ENCODE results near the gene LNX1.

Gene LNX1

DNA sequence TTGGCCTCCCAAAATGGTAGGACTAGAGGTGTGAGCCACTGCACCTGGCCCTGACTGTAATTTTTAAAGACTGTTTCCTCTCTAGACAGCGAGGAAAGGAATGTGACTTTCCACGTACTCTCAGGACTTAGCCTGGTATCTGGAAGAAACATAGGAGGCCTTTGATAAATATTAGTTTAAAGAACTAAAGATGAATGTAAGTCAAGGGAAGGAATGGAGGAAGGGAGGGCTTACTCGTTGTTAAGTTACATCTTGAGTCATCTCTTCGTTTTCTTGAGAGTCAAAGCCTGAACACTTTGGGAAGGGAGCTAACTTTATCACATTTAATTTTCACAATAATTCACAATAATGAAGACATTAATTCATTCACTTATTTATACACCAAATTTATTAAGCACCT is 7.2 kb upstream of the LNX1 start:
- no peak for FAIRE-seq

DNA sequence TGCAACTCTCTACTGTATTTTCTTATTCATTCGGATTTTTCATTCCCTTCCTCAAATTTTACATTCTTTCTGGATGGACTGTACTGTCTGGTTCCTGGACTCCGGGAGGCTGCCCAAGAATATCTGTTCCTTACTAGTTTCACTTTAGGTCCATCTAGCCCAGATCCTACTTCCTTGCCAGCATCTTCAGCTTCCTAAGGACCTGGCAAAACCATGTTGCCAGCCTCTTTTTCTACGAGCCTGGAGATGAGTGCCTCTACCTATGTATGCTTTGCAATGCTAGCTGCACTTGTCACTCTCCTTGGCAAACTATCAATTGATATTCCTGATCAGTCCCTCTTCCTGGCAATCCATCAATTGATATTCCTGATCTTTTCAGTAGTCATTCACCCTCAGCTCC is 5.6 kb upstream of the LNX1 start:
- no peak for FAIRE-seq

DNA sequence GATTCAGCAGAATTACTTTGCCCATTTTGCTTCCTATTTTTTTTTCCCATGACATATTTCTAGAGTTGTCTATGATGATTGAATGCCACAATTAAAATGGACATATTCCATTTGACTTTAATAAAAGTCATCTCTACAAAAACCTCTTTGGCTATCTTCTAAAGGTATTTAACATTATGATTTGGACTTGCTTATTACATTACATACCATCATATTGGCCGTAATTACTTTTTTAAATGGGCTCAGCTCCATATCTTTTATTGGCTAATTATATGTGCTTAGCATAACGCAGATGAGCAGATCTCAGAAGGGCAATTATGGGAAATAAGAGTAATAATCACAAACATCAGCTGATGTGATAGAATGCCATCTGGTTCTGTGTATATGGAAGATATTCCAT is 4.5 kb upstream of the LNX1 start:
- no peak for FAIRE-seq

DNA sequence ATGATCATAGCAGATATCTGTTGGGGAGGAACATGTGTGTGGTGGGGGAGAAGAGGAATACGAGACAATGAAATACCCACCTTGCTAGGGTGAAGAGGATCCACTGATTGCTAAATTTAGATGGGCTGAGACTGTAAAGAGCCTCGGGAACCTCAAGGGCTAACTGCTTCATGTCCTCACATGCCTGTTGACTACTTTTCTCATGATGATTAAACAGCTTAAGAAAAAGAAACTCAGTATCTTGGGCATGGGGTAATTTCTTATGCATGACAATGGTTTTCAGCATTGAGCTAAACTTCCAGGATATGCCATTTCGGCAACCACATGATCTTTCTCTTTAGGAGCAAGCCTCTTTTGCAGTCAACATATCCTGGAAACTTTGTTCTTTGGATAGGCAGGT is 3.9 kb upstream of the LNX1 start:
- no peak for FAIRE-seq

DNA sequence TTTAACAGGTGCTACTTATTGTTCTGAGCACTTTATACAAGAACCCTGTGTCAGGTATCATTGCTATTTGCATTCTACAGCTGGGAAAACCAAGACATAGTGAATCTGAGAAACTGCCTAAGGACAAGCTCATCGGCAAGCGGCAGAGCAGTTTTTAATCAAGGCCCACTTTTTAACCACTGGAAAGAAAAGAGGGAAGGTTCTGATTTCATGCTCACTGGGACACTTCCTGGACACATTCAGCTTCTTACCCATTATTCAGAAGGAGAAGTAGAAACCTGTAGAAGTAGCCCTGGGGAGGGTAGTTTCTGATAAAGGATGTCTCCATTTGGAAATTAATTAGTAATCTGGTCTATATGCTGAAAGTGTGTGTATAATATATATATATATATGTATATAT is 2.5 kb upstream of the LNX1 start:
- no peak for FAIRE-seq

DNA sequence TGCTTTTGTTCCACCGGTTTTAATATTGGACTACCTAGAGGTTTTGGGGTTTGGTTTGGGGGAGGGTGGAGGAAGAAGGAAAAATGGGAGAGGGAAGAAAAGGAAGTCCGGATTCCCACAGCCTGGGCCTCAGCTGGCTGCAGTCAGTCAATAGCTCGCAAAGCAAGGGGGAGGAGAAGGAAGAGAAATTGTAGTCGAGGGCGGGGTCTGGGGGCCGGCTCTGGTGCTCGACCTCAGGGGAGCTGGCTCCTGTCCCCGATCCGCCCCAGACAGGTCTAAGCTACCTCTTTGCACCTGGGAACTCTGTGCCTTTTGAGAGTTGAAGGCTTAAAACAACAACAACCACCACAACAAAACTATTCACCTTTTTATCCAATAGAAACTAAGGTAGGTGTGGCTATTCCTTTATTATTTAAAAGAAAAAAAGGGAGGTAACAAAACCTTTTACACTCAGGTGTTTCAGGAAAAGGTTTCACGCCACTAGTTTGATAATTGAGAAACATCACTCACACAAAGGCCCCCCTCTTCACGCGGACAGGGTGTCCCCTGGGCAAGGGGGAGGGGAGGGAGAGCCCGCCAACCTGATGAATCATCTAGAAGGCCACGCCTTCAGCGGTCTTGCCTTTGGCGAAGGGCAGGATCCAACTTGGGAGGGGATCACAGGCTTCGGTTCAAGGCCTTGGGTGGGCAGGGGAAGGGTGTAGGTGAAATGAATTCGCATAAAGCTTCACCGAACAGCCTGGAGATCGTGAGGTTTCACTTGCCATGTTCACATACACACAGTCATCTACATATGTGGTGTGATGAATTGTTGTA is 1.6 kb upstream of the LNX1 start:
- FAIRE-seq: no peak

DNA sequence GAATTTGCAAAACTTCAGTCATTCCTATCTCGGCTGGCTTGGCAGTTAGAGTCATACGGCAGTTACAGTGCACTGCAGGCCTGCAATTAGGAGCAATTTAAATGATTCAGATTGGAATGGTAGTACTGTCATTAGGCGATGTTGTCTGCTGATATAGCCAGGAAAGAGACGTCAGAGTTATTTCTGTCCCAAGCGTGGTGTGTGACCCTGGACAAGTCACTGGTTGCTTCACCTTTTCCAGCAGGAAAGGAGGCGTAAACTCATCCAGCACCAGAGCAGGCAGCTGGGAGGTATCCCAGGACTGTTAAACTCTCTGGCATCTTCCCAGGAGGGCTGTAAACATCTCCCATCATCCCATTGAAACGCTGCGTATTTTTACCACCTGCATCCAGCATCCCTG is 836 bp upstream of the LNX1 start:
- no peak for FAIRE-seq

DNA sequence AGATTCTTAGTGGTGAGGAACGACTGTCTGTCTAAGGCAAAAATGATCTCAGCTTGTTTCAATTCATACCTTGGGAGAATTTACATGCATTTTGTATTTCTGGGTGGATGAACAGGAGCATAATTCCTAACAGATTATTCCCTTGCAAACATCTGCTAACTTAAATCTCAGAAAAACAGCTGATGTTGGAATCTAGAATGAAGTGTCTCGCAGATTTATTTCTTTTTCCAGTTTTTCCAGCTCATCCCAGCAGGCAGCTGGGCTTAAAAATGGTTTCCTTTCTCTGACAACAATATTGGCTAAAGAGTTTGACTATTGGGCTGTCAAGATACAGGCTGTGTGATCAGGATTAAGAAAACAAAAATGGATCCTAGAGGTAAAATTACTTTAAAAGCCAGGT is 1.1 kb downstream of the LNX1 start:
- no peak for FAIRE-seq

DNA sequence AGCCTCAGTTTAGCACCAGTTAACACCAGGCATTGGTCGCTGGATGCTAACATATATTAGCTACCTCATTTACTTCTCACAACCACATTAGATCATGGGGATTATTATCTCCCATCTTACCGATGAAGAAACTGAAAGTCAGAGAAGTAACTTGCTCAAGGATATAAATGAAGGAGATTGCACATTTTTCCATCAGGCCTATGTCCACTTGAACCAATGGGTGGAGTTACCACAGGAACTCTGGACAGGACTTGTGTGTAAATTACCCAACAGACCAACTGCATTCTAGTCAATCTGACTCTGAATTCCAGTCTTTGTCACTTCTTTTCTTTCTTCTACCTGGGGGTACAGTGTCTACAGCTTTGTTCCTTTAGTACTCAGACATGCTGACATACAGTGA is 1.8 kb downstream of the LNX1 start:
- FAIRE-seq: no peak

DNA sequence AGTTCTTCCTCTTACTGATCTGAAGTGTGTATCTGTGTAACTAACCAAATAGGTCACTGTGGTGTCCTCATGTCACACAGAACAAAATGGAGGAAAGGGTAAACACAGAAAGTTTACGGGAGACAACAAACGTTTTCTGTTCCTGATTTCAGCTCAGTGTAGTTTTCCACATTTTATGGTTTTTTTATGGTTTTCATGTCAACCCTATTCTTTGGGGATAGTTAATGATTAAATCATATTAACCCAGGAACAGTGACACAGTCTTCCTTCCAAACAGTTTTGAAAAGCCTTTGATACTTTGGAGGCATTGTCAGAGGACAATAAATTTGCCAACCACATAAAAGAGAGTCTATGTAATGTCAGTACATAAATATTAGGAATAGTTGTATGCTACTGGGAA is 4.2 kb downstream of the LNX1 start:
- FAIRE-seq: no peak

DNA sequence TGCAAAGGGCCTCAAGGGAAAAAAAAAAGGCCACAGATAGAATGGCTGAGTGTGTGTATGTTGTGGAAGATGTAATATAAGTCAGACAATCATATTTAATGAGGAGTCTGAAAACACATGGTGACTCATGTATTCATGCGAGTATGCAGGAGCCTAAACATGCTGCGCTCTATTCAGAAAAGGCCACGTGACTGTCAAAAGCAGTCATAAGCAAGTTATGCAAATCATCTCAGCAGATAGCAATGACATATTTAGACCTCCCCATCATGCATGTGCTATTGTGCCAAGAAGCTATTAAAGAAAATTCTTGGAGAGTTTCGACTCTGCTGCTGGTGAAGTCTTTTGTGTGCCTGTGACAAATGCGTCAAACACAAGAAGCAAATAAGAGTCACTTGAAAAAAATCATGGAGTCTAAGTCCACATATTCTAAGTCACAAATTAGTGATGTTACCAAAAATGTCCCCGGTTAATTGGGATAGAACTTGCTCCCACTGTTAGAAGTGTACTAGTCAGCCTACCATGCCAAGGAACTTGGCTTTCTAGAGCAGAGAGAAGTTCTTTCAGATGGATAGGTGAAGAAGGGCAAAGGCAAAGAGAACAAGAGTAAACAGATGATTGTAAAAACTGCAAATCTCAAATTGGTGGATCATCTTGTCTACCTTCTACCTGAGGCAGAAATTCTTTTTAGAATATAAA is 5.0 kb downstream of the LNX1 start:
- no peak for FAIRE-seq

DNA sequence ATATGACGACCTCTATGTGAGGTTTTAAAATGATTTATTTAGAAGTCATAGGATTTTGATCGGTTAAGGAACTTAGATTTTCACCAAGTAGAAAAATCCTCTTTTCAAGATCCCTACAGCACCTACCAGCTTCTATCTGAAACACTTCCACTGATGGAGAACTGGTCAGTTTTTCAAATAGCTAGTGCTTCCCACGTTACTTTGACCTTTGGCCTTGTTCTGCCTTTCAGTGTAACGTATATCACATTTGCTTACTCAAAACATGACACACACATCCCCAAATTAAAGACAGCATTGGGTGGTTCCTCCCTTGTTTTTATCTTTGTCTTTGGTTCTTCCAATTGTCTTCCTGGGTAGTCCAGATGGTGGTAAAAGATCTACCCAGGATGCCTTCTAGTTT is 6.6 kb downstream of the LNX1 start:
- FAIRE-seq: no peak

DNA sequence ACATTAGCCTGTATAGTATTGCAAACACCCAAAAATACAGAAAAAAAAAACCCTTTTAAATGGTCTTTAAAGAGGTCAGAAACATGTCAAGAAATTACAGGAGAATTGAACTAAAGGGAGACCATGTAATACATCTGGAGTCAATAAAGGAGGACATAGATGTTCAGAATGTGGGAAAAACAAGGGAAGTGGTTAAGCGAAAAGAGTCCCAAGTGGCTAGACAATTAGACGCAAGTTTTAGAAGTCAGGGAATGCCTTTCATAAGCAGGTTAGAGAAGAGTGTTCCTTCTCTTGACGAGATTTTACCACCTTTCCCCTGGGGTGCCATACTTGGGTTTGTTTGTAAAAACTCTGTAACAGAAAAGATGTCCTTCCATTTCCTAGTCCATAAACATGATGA is 7.8 kb downstream of the LNX1 start:
- no peak for FAIRE-seq

DNA sequence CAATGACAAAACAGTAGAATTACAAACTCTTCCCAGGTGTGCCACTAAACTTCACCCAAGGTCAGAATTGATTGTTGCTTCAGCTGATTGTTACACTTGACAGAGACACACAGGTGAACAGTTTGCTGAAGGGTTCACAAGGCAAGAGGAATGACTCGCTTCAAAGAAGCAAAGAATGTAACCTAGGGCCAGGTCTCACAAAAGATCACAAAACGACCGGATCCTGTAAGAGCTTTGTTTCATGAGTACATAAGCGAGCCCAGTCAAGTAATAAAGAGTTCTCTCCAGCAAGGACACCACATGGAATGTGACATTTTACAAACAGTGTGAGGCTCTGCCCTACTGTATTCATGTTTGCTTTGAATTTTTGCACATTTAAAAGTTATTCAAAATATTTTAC is 9.1 kb downstream of the LNX1 start:
- no peak for FAIRE-seq

DNA sequence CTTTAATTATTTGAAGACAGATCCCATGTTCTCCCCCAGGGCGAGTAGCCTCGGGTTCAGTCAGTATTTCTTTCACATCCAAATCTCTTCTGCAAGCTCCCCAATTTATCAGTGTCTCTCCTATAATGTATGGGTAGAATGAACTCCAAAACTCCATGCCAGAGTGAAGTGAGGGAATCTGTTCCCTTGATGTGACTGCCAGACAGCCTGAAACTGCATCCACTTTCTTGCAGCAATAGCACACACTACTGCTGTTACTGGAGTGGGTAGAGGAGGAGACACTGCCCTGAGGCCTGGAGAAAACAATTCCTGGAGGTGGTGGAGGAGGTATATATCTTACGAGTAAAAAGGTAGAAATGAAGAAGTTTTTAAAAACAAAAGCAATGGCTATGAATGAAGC is 11.0 kb downstream of the LNX1 start:
- FAIRE-seq: no peak

DNA sequence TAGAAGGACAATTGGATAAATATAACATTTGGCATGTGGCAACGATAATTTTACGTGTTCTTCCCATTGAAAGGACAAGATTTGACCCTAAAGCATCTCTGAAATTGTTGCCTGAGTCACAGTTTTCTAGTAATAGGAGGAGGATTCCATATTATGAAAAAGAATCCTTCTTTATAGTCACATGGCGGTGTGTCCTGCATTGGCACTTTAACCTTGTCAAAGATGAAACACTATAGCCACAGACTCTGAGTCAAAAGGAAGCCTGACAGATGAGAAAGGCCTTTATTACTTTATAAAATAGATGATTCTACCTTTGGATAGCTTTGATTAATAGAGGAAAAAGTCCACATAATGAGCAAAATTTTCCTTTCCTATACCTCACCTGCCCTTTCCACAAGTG is 11.5 kb downstream of the LNX1 start:
- no peak for FAIRE-seq

DNA sequence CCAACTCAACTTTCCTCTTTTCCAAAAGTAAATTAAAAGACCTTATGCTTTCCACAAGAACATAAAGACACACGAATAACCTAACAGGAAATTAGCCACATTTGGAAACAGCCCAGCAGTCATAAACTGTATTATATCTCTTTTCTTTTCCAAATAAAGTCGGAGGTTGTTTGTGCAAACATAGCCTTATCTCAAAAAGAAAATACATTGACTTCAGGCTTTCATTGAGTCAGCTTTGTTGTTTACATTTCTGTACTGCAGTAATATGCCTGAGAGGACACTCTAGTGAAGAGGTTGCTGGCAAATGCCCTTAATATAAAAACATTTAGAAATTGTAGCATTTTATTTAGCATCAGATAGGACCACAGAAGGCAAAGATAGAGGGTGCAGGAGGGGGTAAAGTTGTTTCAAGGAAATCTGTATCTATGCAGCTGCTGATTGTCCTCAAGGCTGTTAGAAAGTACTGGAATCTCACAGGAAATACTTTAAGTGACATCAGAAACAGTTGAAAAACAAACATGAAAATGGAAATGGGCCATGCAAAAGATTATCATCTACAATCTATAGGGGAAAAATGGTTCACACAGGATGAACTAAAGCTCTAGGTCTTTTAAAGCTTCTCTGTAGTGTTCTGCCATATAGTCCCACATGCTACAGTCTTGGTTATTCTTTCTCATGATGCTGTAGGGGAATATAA is 14.5 kb downstream of the LNX1 start:
- no peak for FAIRE-seq

DNA sequence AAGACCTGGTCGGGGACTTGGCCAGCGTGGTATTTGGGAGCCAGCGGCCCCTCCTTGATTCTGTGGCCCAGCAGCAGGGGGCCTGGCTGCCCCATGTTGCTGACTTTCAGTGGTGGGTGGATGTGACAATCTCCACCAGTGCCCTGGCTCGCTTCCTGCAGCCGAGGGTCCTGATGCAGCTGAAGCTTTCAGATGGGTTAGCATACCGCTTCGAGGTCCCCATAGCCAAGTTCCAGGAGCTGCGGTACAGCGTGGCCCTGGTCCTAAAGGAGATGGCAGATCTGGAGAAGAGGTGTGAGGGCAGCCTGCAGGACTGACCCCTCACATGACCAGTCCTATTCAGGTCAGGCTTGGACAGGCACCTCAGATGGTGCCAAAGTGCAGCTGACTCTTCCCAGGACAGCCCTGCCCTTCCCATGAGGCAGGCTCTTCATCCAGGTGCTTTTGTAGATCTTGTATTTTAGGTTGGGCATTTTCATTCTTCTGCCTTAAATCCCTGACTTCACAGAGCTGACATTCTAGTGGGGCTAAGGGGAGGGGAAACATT is 15.1 kb downstream of the LNX1 start:
- no peak for FAIRE-seq

DNA sequence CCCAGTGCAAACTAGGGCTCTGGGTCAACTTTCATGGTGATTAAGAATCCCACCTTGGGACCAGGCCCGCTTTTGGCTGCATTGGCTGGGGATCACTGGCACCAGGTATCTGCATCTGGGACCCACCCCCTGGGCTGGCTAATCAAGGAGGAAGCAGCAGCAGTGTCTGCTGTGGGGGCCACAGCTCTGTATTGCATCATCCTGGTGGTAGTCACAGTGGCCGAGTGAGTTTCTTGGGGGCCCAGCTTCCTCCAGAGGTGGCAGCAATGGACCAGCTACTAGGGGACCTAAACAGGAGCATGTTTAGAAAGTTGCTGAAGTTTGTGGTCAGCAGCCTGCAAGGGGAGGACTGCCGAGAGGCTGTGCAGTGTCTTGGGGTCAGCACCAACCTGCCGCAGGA is 15.7 kb downstream of the LNX1 start:
- FAIRE-seq: no peak

DNA sequence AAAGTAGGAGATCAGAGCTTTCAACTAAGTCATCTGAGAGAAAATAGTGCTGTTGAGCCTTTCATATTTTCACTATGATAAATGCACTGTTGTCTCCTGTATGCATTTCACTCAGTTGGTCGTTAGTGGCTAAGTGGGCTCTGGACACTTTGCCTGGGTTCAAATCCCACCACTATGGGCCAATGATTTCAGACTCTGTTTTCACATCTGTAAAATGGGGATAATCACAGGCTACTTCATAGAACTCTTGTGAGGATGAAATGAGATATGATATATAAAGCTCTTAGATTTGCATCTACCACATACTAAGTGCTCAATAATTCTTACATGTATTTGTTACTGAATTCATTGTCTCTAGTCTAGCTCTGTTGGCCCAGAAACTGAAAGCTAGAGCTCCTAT is 16.8 kb downstream of the LNX1 start:
- no peak for FAIRE-seq

DNA sequence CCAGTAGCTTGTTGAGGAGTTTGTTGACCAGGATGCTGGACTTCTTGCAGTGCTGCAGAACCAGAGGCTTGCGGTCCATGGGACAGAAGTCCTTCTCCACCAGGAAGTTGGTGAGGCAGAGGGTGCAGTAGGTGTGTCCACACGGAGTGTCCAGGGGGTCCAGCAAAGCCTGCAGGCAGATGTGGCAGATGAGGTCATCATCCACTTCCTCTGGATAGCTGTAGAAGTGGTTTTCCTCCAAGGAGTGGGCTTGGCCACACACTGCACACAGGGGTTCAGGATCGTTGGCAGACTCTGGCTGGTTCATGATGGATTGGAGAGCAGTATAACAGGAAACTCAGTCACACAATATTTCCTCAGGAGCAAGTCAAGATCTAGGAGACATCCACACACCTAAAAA is 17.6 kb downstream of the LNX1 start:
- FAIRE-seq: no peak

DNA sequence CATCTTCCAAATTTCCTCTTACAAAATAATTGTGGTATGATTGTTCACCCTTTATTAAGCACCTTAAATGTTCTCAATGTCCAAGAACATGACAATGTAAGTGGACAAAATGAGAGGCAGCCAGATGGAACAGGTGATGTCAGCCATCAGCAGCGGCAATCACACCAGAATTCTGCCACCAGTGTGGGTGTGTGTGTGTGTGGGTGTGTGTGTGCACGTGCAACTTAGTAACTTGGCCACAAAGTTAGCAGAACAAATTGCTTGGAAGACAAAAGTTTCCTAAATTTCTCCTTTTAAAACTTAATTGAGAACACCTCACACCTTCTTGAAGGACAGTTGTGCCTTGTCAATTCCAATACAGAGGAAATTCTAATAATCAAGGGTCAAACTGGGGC is 18.7 kb downstream of the LNX1 start:
- FAIRE-seq: no peak

DNA sequence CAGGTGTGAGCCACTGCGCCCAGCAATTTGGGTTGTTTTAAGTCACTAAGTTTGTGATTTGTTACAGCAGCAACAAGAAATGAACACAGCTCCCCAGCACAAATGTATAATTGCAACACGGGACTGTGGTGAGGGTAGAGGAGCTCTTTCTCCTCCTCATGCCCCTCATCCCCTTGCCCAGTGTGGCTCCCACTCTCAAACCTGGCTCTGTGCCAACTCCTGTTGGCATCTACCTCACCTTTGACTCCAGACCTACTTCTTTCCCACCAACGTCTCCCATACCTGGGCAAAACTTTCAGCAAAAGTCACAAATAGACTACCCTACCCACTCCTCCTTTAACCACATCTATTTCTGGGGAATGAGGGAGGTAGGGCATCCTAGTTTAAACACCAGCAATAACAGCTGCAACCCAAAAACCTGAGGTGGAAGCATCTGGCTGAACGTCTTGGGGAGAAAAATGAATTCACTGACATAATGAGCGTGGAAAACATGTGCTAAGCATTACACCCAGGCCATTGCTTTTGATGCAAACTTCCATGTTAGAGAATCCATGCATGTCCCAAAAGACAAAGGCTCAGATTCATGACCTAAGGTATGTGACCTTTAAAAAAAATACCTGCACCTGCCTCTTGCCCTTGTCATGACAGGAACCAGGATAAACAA is 19.2 kb downstream of the LNX1 start:
- no peak for FAIRE-seq

Measured in G401.6 (cell line).